Ovary (tissue), 3 donors: ENCODE results near the gene PCED1B.

Experiments
- EP300 ChIP-seq: sonication (generic); formaldehyde crosslinking; IDR thresholded peaks from one replicate; pipeline ENCODE4 v1.6.1; 2017; ENCODE audit warnings: antibody characterized with exemption
- POLR2A ChIP-seq: fragments of 450-650 bp; IDR thresholded peaks from one replicate; pipeline ENCODE4 v1.6.1; 2017; ENCODE audit warnings: antibody characterized with exemption, mild to moderate bottlenecking, moderate library complexity
- TF ChIP-seq, protein P1 (sequence below), 3 donors: fragments of 450-650 bp in 2 of 3; fragments of 200-600 bp in 1 of 3; IDR thresholded peaks; one replicate each; pipeline versions ENCODE4 v1.5.1 to v1.8.0; 2016 to 2022; ENCODE audit warnings: antibody characterized with exemption in 3 of 3, mild to moderate bottlenecking in 1 of 3
- donor health status: DM: no; HTN: no; CAD: no.

DNA sequence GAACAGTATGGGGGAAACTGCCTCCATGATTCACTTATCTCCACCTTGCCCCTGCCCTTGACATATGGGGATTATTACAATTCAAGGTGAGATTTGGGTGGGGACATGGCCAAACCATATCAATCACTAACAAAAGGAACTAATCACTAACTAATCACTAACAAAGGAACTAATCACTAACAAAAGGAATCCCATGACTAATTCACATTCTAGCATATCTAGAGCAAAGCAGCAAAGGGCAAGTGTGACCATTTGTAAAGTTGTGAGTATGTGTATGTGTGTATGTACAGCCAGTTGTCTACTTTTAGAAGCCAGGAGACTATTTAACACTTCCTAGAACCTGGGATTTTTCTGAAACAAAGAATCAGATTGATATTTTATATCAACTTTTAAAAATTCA, 30.9 kb upstream of the PCED1B start:
- TF ChIP-seq, protein P1, sequence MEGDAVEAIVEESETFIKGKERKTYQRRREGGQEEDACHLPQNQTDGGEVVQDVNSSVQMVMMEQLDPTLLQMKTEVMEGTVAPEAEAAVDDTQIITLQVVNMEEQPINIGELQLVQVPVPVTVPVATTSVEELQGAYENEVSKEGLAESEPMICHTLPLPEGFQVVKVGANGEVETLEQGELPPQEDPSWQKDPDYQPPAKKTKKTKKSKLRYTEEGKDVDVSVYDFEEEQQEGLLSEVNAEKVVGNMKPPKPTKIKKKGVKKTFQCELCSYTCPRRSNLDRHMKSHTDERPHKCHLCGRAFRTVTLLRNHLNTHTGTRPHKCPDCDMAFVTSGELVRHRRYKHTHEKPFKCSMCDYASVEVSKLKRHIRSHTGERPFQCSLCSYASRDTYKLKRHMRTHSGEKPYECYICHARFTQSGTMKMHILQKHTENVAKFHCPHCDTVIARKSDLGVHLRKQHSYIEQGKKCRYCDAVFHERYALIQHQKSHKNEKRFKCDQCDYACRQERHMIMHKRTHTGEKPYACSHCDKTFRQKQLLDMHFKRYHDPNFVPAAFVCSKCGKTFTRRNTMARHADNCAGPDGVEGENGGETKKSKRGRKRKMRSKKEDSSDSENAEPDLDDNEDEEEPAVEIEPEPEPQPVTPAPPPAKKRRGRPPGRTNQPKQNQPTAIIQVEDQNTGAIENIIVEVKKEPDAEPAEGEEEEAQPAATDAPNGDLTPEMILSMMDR (IDR thresholded peaks at IDR 0.05): no peak
- TF ChIP-seq POLR2A (no peak), EP300 (no peak)
